Activated naive CD4-positive, alpha-beta T cell treated with anti-CD3 and anti-CD28 coated beads, Interleukin-2, amount 50 U/mL, for 16 hours (primary cell): ENCODE data around the gene IL11.
"Not testable (repeated sequence)": the region's sequence is repeated elsewhere in the genome, so short reads cannot be mapped to it uniquely, and the experiment has no call there.

Experiments
- DNase-seq: peaks from one replicate; pipeline ENCODE4 v3.0.0-alpha.2; 2020

Gene IL11

GRCh38 chr19:55370305-55370988 lies at the start of gene IL11:
Gene IL11 (minus strand): TSS chr19:55370463. CDS start chr19:55370310, 153 bp downstream.
- no peak for DNase-seq

DNA sequence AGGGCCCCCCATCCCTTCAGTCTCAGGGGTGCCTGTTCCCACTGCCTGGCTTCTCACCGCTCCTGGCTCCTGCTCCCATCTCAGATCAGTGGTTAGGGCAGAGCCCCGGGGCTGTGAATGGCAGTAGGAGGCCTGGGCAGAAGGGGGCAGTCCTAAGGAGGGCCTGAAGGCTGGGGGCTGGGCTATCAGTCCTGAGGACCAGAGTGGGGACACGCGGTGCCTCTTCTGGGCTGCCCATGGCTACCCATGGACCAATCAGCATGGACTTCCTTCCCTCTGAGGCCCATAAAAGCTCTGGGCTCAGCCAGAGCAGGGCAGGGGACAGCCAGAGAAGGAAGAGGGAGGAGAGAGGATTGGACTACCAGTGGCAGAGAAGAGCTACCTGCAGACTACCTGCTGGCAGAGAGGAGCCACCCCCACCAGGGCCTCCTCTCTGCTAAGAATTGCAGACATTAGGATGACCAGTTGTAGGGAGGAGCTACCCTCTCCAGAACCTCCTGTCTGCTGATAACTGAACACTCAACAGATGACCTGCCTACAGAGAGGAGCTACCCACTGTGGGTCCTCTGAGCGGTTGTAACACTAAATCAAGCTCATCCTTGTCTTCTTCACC lies 49.5 kb upstream of the IL11 start:
- no peak for DNase-seq

DNA sequence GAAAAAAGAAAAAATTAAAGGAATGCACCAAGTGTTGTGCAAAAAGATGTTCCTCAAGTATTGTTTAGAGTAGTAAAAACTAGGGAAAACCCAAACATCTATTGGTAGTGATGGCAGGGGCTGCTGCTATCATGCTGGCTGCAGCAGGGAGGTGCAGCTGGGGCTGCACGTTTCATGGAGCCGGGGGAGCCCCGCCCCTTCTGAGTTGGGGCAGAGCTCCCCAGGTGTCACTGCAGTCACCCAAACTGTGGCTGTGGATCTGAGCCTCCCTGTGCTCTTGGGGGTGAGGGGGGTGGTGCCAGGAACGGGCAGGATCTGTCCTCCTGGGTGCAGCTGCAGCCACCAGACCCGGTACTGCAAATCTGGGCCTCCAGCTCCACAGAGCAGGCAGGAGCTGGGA lies 48.8 kb upstream of the IL11 start:
- DNase-seq = no peak

- peak; percentile 44 for DNase-seq
Observed at GRCh38 chr19:55418185-55418584, 47.9 kb upstream of the IL11 start.

DNA sequence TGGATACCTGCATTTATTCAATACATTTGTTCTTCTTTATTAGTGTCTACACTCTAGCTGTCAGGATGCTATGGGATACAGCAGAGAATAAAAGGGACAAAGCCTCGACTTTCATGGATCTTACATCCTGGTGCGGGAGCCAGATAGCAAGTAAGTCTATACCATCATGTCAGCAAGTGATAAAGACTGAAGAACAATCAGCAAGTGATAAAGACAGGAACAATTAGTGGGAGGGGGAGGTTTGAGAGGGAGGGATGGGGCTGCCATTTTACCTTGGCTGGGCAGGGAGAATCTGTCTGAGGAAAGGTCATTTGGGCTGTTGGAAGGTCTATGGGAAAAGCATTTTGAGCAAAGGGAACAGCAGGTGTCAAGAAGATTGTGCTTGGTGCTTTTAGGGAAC lies 39.9 kb upstream of the IL11 start:
- no peak for DNase-seq

GRCh38 chr19:55409179-55409578 lies 38.9 kb upstream of the IL11 start:
- DNase-seq = not testable (repeated sequence)

- no peak for DNase-seq
Observed at GRCh38 chr19:55408533-55408872, 38.2 kb upstream of the IL11 start.

- peak; percentile 97 for DNase-seq
Observed at GRCh38 chr19:55407800-55408532, 37.7 kb upstream of the IL11 start.

- DNase-seq = not testable (repeated sequence)
Observed at GRCh38 chr19:55407550-55407799, 37.2 kb upstream of the IL11 start, which contains the start of gene UBE2S. Gene UBE2S (minus strand): TSS chr19:55407788. CDS start chr19:55407589, 199 bp downstream.

- DNase-seq = peak; percentile 40
Observed at GRCh38 chr19:55406826-55407549, 36.7 kb upstream of the IL11 start.

GRCh38 chr19:55406091-55406825 lies 36.0 kb upstream of the IL11 start:
- no peak for DNase-seq

GRCh38 chr19:55405638-55406037 lies 35.4 kb upstream of the IL11 start:
- no peak for DNase-seq

DNA sequence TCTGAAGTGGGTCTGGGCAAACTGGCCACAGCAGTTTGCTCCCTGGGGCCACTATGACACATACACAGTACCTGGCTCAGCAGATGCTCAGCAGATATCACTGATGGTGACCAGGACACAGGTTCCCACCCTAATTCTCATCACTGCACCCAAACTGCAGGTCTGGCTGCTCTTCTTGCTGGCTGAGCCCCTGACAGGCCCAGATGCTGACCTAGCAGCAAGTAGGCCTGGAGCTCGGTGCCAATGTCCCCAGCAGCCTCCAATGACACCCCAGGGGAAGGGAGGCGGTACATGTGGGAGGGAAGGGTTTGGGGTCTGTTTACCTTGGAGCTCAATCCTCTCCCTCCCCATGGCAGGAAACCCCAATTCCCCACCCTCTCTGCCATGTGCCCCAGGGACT lies 32.2 kb upstream of the IL11 start:
- no peak for DNase-seq

DNA sequence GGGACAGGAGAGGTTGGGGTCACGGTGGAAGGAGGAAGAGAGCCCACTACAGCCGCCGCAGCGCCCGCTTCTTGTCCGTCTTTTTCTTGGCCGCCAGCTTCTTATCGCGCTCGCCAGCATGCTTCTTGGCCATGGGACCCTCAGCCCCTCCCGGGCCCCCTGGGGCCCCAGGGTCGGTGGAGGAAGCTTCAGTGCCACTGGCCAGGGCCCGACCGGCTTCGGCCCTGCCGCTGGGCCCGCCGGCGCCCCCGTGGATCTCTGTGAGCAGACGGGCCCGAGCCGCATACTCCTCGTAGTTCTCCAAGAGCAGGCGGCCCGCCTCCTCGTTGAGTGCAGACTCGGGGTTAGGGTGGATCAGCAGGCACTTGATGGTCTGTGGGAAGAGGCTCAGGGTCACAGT lies 31.1 kb upstream of the IL11 start:
- not testable (repeated sequence) for DNase-seq

DNA sequence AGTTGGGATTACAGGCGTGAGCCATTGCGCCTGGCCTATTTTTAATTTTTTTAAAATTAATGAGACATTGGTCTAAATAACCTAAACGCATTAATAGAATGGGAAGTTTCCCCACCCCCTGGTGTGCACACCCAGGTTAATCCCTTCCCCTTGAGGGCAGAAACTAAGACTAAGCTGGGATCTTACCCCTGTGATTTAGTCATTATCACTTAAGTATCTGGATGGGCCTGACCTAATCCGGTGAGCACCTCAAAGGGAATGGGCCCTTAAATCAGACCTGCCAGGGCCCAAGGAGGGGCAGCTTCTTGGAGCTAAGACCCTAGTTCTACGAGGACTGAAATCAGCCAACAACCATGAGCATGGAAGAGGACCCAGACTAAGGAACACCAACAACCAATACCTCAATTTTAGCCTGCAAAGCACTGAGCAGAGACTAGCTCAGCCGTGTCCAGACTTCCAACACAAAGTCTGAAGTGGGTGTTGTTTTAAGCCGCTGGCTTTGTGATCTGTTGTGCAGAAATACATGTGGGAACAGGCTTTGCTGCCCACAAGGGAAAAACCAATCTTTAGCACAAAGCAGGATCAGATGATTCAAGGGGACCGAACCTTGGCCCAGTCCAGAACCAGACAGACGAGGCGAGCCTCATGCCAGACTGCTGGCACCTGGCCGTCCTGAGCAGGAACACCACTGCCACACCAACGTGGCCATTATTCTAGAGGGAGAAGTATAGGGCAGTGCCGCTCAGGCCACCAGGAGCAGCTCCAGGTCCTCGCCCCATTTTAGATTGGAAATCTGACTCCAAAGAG lies 30.2 kb upstream of the IL11 start:
- DNase-seq = no peak

GRCh38 chr19:55398200-55398925 lies 28.1 kb upstream of the IL11 start:
- no peak for DNase-seq

GRCh38 chr19:55392820-55393761 lies 22.8 kb upstream of the IL11 start:
- DNase-seq = no peak

DNA sequence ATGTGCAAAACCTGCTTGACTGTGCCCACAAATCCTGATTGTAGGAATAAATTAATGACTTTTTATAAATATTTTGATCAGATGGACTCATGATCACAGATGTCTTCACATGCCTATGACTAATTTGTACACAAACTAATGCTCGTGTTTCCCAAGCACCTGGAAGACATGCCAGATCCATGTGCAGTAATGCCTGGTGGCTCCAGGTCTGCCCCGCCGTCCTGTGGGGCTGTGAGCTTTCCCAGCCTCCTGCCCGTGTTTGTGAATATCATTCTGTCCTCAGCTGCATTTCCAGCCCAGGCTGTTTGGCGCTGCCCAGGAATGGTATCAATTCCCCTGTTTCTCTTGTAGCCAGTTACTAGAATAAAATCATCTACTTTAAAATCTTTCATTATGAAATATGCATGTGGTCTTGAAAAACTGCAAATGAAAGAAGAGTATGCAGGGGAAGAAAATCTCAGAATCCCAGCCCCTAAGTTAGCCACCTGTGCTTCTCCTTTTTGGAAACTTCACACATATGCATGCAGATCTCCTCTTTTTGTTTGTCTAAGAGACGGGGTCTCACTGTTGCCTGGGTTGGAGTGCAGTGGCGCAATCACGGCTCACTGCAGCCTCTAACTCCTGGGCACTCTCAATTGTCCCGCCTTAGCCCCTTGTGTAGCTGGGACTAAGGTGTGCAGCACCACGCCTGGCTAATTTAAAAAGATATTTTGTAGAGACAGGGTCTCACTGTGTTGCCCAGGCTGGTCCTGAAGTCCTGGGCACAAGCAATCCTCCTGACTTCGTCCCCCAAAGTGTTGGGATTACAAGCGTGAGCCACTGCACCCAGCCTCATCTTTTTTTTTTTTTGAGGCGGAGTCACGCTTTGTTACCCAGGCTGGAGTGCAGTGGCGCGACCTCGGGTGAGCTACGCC lies 21.7 kb upstream of the IL11 start:
- DNase-seq = no peak

DNA sequence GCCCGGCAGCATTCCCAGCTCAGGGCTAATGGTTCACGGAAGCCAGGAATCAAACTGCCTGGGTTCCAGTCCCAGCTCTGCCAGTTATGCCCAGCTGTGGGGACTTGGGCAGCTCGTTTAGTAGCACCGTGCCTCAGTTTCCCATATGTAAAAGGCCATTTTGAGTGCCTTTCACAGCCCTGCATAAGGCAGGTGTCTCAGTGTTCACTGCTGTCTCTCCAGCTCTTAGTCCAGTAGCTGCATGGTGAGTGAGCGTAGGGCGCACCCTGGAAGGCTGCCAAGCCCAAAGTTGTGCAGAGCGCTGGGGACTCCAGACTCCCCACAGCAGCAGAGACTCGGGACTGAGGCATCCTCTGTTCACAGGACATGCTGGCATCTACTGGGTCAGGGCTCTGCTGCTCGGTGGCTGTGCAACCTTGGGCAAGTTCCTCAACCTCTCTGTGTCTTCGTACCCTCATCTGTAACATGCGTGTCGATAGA lies 21.0 kb upstream of the IL11 start:
- no peak for DNase-seq
